G401 (cell line): ENCODE results near the gene CFAP52. TPM values are rescaled to one million over a fixed set of nuclear protein-coding genes. Genes with fewer than 3 reads are reported as not detected.
"Not testable (repeated sequence)": the region's sequence is repeated elsewhere in the genome, so short reads cannot be mapped to it uniquely, and the experiment has no call there.

Experiments used
- DNase-seq: peaks from one replicate; pipeline ENCODE4 v3.0.0-alpha.2; 2015; ENCODE audit warnings: low spot score
- in situ Hi-C: cut with HindIII; loops from 2 replicates; pipeline ENCODE4 v1.10.0; 2016; ENCODE audit warnings: low sequenced_read_pairs, mixed read lengths
- total RNA-seq: library from RNA; depleted of rRNA; stranded (reverse); fragments of >200 nt; shearing (Covaris generic); gene quantifications from 2 replicates; pipeline ENCODE4 v1.2.3, GENCODE V29; 2014; rRNA removed

Gene CFAP52, protein sequence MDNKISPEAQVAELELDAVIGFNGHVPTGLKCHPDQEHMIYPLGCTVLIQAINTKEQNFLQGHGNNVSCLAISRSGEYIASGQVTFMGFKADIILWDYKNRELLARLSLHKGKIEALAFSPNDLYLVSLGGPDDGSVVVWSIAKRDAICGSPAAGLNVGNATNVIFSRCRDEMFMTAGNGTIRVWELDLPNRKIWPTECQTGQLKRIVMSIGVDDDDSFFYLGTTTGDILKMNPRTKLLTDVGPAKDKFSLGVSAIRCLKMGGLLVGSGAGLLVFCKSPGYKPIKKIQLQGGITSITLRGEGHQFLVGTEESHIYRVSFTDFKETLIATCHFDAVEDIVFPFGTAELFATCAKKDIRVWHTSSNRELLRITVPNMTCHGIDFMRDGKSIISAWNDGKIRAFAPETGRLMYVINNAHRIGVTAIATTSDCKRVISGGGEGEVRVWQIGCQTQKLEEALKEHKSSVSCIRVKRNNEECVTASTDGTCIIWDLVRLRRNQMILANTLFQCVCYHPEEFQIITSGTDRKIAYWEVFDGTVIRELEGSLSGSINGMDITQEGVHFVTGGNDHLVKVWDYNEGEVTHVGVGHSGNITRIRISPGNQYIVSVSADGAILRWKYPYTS
- total RNA-seq = not detected in 2 replicates

DNA sequence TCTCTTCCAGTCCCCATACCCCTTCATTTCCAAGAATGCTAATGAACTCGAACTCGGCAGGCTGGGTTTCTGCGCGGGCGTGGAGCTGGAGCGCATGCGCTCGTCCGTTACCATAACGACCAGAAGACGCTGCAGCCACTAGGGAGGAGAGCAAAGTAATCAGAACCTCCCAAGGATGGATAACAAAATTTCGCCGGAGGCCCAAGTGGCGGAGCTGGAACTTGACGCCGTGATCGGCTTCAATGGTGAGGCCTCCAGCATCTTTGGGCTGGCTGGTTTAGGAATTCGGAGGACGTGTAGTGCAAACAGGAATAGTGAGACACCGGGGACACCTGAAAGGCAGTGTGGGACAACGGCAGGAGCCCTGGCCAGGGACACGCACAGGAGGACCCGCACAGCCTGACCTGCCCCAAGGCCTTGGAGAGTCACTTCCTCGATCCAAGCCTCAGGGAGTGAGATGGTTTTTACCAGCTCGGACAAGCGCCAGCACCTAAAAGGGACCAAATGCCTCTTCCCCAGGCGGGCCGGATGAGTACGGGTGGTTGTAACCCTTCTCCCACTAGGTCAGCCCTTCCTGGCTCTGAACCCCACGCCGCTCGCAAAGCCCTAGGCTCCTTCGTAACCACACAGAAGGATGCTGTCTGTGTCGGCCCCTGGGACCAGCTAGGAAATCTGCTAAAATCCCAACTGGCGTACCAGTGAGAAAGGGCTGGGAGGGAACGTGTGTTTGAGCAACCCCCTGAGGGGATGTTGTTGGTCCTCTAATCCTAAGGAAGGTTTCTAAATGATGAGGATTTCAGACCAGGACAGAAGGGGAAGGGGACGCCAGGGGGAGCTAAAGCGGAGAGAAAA lies at the start of gene CFAP52:
TSS of gene CFAP52 (plus strand) at position 122 of the 852 bp plus-strand sequence. CDS start at position 176, 54 bp downstream.
- in situ Hi-C loops = no loop called here
- DNase-seq = peak; percentile 84

DNA sequence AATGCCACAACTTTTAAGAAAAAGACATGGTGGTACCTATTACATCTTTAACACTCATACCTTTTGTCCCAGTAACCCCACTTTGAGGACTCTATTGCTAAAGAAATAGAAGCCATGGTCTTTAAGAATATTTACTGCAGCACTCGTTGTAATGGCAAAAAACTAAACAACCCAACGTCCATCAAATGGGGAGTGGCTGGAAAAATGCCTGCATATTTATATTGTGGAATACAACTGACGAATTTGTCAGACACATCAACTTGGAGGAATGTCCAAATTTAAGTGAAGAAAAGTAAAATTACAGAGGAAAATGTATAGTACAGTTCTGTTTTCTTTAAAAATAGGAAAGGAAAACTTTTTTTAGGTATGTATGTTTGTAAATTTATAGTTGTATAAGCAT lies 48.7 kb upstream of the CFAP52 start:
- in situ Hi-C loops = no loop called here
- DNase-seq = no peak

DNA sequence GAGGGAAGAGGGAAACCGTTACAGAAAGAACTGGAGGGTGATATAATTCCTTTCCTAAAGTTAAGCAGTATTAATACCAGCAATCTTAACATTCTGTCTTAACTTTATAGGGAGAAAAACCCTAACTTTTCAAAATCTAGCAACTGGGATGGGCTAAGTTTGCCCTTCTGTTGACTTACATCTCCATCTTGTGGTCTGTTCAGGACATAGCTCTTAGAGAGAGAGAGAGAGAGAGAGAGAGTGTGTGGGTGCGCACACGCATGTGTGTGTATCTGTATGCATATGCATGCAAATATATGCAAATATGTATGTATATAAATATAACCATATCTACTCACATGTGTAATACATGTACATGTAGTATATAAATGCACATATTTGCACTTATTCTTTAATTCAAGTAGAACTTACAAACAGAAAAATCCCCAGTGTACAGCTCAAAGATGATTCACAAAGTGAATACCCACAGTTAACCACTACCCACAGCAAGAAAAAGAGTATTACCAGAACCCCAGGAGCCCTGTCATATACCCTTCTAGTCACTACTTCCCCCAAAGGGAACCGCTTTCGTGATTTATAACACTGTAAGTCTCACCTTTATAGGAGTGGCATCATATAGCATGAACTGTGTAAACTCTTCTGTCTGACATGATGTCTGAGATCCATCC lies 47.3 kb upstream of the CFAP52 start:
- in situ Hi-C loops = no loop called here
- DNase-seq = peak; percentile 17

DNA sequence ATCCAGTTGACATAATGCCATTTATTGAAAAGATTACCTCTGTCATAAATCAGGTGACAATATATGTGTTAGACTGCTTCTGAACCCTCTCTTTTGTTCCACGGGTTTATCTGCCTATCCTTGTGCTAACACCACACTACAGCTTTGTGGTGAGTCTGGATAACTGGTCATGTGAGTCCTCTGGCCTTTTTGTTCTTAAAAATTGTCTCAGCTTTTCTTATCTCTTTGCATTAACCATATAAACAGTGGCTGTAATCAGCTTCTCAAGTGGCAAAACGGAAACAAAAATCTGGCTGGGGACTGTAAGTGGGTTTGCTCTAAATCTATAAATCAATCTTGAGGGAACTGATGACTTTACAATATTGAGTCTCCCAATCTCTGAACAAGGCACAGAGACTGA lies 45.4 kb upstream of the CFAP52 start:
- no peak for DNase-seq
- in situ Hi-C loops = no loop called here

DNA sequence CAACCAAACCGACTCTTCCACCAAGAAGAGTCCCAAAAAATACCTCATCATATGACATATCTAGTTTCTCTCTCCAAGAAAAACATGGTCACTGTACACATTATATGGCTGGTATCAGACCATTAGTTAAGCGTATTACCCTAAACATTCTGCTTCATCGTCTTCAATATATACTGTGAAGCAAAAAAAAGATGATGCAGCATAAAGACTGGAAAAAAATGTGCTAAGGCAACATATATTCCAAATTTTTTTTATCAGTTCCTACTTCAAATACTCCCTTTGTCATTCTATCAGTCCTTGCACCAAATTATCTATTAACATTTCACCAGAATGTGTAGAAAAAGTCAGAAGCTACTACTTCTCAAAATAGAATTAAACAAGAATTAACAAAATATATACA lies 43.7 kb upstream of the CFAP52 start:
- DNase-seq = no peak
- in situ Hi-C loops = no loop called here

DNA sequence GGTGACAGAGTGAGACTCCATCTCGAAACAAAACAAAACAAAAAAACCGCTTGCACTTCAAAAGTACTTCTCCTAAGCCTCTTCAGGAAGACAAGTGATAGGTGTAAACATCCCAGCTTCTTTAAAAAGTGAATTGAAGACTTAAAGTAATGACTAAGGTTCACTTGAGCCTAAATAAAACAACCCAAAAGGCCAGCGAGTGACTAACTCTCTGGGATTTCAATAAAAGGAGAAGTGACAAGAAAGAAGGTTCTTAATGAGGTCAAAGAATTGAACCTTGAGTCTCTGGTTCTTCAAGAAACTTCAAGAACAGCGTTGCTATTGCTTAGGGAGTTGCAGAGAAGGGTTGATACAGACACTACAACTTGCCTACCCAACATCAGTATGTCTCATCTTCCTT lies 43.0 kb upstream of the CFAP52 start:
- in situ Hi-C loops = no loop called here
- no peak for DNase-seq

DNA sequence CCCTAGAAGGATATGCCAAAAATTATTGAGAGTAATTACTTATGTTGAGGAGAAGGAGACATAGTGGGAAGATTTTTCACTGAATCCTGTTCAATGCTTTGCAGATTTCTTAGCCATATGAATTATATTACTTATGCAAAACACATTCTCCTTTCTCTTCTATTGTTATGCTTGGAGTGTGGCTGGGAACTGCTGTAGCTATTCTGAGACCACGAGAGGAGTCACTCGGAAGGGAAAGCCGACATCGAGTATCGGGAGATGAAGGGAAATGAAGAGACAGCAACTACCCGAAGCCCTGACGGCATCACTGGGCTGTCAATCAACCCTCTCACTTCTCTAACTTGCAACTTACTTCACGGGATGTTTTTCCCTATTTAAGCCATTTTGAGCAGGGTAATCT lies 40.4 kb upstream of the CFAP52 start:
- in situ Hi-C loops = no loop called here
- DNase-seq = no peak

DNA sequence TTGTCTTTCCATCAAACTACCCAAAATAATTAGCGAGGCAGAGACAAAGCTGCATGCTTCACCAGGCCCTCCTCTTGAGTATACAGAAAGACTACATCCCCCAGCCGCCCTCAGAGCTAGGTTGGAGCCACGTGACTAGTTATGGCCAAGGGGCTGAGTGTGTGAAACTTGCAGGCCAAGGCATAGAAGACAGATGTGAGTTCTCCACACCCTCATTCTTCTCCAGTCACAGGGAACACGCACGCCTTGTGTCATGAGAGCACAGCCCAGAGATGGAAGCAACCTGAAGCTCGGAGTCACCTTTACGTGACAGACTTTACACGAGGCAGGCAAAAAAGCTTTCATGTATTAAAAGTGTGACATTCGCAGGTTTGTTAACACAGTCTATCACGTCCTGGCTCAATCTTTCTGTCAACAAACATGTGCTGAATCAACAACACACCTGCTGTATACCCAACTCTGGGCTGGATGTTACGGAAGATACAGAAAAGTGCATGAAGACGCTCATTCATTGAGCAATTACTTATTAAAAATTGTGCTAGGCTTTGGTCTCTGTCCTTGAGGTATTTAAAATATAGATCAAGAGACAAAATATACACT lies 39.2 kb upstream of the CFAP52 start:
- no peak for DNase-seq
- in situ Hi-C loops = no loop called here

DNA sequence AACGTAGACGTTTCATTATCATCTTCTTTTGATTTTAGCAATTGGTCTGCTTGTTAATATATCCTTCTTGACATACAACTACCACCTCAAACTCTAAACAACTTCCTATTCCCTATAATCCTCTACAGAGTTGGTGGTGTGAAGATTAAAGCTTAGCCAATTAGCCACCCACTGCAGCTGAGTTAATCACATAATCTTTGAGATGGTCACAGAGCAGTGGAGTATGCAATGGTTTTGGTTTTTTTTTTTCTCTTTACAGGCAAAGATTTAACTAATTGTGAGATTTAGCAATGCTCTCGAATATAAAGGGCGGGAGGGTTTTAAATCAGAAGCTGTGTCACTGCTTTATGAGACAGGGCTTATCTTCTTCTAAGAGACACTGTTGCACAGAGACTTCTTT lies 37.8 kb upstream of the CFAP52 start:
- DNase-seq = no peak

DNA sequence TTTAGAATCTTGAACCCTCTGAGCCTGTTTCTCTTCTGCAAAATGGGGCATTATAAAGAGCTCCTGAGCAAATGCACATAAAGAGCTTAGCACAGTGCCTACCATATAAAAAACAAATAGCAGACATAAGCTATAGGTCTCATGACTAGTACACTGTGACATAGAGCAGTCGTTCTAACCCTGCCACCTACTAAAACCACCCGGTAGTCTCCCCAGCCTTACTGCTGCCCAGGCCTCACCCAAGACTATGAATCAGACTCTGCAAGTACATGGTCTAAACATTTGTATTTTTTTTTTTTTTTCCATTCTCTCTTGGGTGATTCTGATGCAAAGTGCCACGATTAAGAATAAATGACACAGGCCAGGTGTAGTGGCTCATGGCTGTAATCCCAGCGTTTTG lies 34.7 kb upstream of the CFAP52 start:
- in situ Hi-C loops = no loop called here
- DNase-seq = no peak

More for the DNA sequence above, 37.8 kb upstream of the CFAP52 start:
- in situ Hi-C loops = no loop called here

DNA sequence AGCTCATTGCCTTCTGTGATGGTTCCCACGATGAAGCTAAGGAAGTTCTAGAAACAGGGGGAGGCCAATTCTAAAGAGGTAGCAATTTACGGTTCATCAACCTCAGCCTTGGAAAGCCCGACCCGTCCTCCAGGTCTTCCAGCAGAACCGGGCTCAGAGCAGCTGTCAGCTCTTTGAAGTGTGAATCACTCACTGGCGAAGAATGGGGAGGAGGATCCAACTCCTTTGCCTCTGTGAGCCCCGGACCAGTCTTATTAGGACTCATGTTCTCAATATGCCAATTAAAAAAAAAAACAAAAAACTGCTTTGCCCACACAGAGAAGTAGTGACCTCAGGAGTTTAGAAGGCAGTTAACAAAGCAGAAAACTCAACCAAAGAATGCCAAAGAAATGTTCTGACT lies 32.2 kb upstream of the CFAP52 start:
- no peak for DNase-seq
- in situ Hi-C loops = no loop called here

DNA sequence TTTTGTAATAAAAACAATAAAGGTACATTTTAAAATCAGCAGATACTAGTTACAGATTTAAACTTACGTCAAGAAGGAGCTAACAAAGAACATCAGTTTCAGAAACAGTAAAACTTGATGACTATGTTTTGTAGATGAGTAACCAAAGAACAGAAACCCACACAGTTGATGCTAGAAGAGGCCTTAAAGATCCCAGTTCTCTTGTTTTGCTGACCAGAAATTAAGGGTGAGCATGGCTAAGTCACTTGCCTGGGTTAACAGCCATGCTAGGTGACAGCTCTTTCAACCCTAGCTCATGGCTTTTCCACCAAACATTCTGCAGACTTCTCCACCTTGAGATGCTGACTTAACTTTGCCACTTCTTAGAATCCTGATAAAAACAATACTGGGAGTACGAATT lies 27.2 kb upstream of the CFAP52 start:
- in situ Hi-C loops = no loop called here
- no peak for DNase-seq

DNA sequence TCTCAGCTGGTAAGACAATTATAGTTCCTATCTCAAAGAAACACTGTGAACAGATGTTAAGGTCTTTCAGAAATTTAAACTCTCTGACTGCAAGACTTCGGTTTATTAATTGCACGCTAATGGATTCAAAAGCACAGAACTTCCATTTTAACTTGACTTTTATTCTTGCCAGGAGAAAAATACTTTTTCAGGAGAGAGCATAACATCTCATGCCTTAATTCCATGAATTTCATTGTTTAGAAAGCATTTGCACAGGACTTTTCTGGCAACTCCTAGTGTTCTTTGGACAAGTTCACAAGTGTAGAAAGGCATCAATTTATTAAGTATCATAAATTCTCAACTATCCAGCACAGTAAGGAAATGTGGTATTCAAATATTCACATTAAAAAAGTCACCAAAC lies 23.3 kb upstream of the CFAP52 start:
- in situ Hi-C loops = no loop called here

DNA sequence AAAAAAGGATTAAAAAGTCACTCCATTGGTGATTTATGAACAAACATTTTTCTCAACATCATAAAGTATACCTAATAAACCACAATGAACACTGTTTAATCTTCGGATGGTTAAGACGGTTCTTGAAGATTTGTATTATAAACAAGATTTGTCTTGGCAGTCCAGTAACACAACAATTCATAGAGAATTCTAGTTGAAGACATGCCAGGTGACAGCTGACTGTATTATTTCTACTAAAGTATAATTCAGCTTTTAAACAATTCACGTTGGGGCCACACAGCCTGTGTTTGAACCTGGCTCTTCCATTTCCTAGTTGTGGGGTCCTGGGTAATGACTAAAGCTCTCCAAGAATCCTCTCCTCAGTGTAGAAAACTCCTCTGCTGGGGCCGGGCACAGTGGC lies 22.8 kb upstream of the CFAP52 start:
- DNase-seq = no peak
- in situ Hi-C loops = no loop called here

More for the DNA sequence above, 23.3 kb upstream of the CFAP52 start:
- DNase-seq = no peak

DNA sequence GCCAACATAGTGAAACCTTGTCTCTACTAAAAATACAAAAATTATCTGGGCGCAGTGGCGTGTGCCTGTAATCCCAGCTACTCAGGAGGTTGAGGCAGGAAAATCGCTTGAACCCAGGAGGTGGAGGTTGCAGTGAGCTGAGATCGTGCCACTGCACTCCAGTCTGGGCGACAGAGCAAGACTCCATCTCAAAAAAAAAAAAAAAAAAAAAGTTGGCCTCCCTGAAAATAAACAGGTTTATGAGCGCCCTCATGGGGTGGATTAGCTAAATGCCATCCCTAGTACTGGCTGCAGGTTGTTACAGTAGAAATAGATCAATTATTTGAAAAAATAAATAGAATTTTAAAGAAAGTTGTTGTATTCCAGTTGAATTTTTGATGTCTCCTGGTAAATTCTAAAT lies 21.7 kb upstream of the CFAP52 start:
- in situ Hi-C loops = not testable (repeated sequence)
- peak; percentile 19 for DNase-seq

DNA sequence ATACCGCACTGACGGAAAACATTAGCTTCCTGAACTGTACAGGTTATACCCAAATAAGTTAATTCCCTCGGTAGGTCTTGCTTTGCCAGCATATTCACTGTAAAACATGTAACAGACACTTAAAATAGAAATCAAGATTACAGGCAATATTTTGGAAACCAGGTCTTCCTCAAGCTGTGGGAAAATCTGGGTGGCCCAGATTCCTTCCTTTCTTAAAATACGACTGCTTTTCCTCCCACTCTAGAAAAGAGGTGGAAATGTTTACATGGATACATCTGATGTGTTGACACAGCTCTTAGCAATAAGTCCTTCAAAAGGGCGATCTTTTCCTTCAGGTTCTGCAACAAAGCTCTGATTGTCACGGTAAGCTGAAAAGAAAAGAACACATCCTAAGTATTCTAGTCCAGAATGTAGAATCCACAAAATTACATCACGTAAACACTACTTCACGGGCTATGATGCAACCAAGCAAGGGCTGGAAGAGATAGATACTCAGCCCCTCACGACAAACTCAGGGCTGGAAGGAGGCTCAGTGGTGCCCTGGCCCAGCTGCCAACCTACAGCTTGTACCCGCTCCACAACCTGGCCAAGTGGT lies 19.2 kb upstream of the CFAP52 start:
- DNase-seq = no peak

DNA sequence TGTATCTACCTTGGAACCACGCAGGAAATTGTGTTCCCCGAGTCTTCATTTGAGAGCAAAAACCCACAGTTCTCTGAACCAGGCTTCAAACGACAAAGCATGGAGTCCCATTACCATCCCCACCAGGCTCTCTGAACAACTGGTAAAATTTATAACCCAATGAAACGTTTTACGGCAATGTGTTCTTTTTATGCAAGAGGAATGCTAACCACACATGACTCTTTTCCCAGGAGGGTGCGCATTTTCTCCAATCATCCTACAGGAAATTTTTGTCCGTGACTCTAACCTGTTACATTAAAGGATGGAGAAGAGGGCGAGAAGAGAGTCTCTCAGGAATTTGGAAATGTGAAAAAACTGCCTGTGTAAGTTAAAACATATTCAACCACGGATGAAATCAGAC lies 18.6 kb upstream of the CFAP52 start:
- in situ Hi-C loops = no loop called here
- no peak for DNase-seq

More for the DNA sequence above, 19.2 kb upstream of the CFAP52 start:
- in situ Hi-C loops = no loop called here

DNA sequence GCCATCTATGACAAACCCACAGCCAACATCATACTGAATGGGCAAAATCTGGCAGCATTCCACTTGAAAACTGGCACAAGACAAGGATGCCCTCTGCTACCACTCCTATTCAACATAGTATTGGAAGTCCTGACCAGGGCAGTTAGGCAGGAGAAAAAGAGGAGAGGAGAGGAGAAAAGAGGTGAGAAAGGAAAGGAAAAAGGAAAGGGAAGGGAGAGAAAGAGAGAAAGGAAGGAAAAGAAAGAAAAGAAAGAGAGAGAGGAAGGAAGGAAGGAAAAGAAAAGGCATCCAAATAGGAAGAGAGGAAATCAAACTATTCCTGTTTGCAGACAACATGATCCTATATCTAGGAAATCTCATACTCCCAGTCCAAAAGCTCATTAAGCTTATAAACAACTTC lies 12.3 kb upstream of the CFAP52 start:
- in situ Hi-C loops = no loop called here
- DNase-seq = no peak

DNA sequence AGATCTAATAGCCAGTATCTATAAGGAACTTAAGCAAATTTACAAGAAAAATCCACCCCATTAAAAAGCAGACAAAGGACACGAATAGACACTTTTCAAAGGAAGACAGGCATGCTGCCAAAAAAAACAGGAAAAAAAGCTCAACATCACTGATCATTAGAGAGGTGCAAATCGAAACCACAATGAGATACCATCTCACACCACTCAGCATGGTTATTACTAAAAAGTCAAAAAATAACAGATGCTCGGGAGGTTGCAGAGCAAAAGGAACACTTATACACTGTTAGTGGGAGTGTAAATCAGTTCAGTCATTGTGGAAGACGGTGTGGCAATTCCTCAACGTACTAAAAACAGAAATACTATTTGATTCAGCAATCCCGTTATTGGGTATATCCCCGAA lies 10.4 kb upstream of the CFAP52 start:
- no peak for DNase-seq
- in situ Hi-C loops = no loop called here
